GM12878 (cell line): Measurements from ENCODE around the gene ALDH1A1. TPM values are rescaled to one million over a fixed set of nuclear protein-coding genes. Genes with fewer than 3 reads are reported as not detected.

Experiments used
- FOXM1 ChIP-seq: IDR thresholded peaks from 2 replicates; pipeline ENCODE4 v1.6.1; 2012; ENCODE audit warnings: low read depth, mild to moderate bottlenecking, inconsistent platforms, low read length, moderate library complexity
- MYC ChIP-seq: IDR thresholded peaks from 2 replicates; pipeline ENCODE4 v1.6.1; 2011; ENCODE audit warnings: mild to moderate bottlenecking, low read length, moderate library complexity, inconsistent platforms; ENCODE audit not compliant: insufficient read depth, insufficient replicate concordance, insufficient read length, severe bottlenecking
- ZBED1 ChIP-seq: IDR thresholded peaks from 2 replicates; pipeline ENCODE4 v1.6.1; 2016; ENCODE audit warnings: borderline replicate concordance
- polyA plus RNA-seq, 11 experiments: library from polyadenylated mRNA; depleted of rRNA in 4 of 11; unstranded in 6 of 11; stranded (reverse) in 5 of 11; fragments of >200 nt; fragmentation: Nextera tagmentation in 4 of 11; fragmentation: Illumina TruSeq in 1 of 11; extraction: Ambion mirVana in 4 of 11; extraction: Trizol in 1 of 11; gene quantifications; 1 replicate in 1 of 11; 2 replicates in 10 of 11; pipeline versions ENCODE4 v1.2.1 to v1.2.3, GENCODE V29; 2011 to 2016; ENCODE audit warnings: inconsistent platforms in 2 of 11, missing spikeins in 2 of 11, low read depth in 1 of 11
- total RNA-seq, 4 experiments: library from RNA; depleted of rRNA in 3 of 4; stranded (reverse); fragments of >200 nt in 3 of 4; fragmentation: Illumina TruSeq in 1 of 4; extraction: Trizol in 1 of 4; gene quantifications; 2 replicates each; pipeline versions ENCODE4 v1.2.1 to v1.2.3, GENCODE V29; 2013 to 2021
- TF ChIP-seq, protein P1 (sequence below): IDR thresholded peaks from 2 replicates; pipeline ENCODE4 v1.6.1; 2012; ENCODE audit warnings: improper control_type of control experiment, low read depth, low read length; ENCODE audit not compliant: insufficient replicate concordance
- TF ChIP-seq, protein P2 (sequence below): fragments of 450-650 bp; formaldehyde crosslinking; IDR thresholded peaks from 2 replicates; pipeline ENCODE4 v1.4.0; 2022; ENCODE audit warnings: mild to moderate bottlenecking, moderate library complexity
- TF ChIP-seq, protein P3 (sequence below), 3 experiments: IDR thresholded peaks in 2 of 3; conservative IDR thresholded peaks in 1 of 3; 2 replicates each; pipeline ENCODE4 v1.5.1; 2011; ENCODE audit warnings: low read depth in 3 of 3, low read length in 3 of 3, mild to moderate bottlenecking in 3 of 3, control low read depth in 2 of 3, moderate library complexity in 2 of 3, inconsistent platforms in 1 of 3, mixed read lengths in 1 of 3; ENCODE audit not compliant: control insufficient read depth in 2 of 3, insufficient read depth in 1 of 3; ENCODE audit errors: extremely low read depth in 1 of 3

ALDH1A1 gene
- total and polyA plus RNA-seq, 10 of the 15 experiments (the other 5 are each of a cell fraction or from before 2014, with no cell fraction given): 0.03 to 0.54 TPM; not detected in 8

DNA sequence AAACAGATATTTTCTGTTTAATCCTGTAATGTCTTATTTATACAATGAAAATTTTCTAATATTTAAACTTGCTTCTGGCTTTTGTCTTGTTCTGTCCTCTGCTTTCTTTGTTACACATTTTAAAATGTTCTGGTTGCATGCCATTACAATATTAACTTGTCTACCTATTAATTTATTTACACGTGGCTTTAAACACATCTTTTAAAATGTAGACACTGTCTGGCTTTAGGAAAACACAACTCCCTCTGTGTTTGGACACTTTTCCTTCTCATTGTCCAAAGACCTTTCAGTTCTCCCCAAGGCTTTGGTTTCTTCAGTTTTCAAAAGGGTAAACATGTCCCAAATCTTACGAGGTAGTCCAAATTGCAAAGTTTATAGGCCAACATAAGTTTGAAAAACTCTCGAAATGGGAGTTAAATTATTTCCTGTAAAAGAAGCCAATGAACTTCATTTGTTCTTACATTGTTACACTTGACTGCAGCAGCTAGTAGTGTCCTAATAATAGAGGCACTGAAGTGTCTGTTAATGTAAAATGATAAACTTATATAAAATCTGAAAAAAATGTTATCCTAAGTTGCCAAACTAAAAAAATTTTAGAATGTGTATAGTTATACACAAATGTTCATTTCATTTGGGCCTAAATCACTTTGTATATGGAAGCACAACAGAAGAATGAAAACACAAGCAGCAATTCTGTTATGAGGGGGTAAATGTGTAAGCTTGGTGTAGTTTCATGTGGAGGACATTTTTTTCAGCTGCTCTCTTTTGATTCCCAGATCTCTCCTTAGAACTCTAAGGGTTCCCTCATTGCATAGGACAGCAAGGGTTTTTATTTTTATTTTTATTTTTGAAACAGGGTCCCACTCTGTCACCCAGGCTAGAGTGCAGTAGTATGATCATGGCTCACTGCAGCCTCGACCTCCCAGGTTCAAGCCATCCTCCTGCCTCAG lies 53.8 kb downstream of the ALDH1A1 start (continued):
- TF ChIP-seq, protein P1, sequence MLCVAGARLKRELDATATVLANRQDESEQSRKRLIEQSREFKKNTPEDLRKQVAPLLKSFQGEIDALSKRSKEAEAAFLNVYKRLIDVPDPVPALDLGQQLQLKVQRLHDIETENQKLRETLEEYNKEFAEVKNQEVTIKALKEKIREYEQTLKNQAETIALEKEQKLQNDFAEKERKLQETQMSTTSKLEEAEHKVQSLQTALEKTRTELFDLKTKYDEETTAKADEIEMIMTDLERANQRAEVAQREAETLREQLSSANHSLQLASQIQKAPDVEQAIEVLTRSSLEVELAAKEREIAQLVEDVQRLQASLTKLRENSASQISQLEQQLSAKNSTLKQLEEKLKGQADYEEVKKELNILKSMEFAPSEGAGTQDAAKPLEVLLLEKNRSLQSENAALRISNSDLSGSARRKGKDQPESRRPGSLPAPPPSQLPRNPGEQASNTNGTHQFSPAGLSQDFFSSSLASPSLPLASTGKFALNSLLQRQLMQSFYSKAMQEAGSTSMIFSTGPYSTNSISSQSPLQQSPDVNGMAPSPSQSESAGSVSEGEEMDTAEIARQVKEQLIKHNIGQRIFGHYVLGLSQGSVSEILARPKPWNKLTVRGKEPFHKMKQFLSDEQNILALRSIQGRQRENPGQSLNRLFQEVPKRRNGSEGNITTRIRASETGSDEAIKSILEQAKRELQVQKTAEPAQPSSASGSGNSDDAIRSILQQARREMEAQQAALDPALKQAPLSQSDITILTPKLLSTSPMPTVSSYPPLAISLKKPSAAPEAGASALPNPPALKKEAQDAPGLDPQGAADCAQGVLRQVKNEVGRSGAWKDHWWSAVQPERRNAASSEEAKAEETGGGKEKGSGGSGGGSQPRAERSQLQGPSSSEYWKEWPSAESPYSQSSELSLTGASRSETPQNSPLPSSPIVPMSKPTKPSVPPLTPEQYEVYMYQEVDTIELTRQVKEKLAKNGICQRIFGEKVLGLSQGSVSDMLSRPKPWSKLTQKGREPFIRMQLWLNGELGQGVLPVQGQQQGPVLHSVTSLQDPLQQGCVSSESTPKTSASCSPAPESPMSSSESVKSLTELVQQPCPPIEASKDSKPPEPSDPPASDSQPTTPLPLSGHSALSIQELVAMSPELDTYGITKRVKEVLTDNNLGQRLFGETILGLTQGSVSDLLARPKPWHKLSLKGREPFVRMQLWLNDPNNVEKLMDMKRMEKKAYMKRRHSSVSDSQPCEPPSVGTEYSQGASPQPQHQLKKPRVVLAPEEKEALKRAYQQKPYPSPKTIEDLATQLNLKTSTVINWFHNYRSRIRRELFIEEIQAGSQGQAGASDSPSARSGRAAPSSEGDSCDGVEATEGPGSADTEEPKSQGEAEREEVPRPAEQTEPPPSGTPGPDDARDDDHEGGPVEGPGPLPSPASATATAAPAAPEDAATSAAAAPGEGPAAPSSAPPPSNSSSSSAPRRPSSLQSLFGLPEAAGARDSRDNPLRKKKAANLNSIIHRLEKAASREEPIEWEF: no peak
- TF ChIP-seq MYC (no peak), FOXM1 (no peak), ZBED1 (no peak)
- TF ChIP-seq, protein P2, sequence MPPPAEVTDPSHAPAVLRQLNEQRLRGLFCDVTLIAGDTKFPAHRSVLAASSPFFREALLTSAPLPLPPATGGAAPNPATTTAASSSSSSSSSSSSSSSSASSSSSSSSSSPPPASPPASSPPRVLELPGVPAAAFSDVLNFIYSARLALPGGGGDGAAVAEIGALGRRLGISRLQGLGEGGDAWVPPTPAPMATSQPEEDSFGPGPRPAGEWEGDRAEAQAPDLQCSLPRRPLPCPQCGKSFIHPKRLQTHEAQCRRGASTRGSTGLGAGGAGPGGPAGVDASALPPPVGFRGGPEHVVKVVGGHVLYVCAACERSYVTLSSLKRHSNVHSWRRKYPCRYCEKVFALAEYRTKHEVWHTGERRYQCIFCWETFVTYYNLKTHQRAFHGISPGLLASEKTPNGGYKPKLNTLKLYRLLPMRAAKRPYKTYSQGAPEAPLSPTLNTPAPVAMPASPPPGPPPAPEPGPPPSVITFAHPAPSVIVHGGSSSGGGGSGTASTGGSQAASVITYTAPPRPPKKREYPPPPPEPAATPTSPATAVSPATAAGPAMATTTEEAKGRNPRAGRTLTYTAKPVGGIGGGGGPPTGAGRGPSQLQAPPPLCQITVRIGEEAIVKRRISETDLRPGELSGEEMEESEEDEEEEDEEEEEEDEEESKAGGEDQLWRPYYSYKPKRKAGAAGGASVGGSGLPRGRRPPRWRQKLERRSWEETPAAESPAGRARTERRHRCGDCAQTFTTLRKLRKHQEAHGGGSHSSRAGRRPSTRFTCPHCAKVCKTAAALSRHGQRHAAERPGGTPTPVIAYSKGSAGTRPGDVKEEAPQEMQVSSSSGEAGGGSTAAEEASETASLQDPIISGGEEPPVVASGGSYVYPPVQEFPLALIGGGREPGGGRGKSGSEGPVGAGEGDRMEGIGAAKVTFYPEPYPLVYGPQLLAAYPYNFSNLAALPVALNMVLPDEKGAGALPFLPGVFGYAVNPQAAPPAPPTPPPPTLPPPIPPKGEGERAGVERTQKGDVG (CRISPR knock-in tag): no peak
- TF ChIP-seq, protein P3, sequence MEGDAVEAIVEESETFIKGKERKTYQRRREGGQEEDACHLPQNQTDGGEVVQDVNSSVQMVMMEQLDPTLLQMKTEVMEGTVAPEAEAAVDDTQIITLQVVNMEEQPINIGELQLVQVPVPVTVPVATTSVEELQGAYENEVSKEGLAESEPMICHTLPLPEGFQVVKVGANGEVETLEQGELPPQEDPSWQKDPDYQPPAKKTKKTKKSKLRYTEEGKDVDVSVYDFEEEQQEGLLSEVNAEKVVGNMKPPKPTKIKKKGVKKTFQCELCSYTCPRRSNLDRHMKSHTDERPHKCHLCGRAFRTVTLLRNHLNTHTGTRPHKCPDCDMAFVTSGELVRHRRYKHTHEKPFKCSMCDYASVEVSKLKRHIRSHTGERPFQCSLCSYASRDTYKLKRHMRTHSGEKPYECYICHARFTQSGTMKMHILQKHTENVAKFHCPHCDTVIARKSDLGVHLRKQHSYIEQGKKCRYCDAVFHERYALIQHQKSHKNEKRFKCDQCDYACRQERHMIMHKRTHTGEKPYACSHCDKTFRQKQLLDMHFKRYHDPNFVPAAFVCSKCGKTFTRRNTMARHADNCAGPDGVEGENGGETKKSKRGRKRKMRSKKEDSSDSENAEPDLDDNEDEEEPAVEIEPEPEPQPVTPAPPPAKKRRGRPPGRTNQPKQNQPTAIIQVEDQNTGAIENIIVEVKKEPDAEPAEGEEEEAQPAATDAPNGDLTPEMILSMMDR (IDR thresholded peaks at IDR 0.05 in 2 of 3, conservative IDR thresholded peaks at IDR 0.05 in 1 of 3; ENCODE audit: control insufficient read depth in 2 of 3, extremely low read depth in 1 of 3, insufficient read depth in 1 of 3, low read depth in 3 of 3, low read length in 3 of 3): no peak
